ENCODE data around the gene UGT1A8. TPM values are rescaled to one million over a fixed set of nuclear protein-coding genes. Genes with fewer than 3 reads are reported as not detected.

Gene UGT1A8
- total and polyA plus RNA-seq, 2 donors (not counting 3 experiments of a cell fraction or from before 2014, with no cell fraction given) = not detected

DNA sequence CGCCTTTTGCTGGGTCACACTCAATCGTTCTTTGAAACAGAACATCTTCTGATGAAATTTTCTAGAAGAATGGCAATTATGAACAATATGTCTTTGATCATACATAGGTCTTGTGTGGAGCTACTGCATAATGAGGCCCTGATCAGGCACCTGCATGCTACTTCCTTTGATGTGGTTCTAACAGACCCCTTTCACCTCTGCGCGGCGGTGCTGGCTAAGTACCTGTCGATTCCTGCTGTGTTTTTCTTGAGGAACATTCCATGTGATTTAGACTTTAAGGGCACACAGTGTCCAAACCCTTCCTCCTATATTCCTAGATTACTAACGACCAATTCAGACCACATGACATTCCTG lies 95.8 kb downstream of the UGT1A8 start:
- Histone ChIP-seq H3K9ac (replicated peaks; ENCODE audit: extremely low read depth, insufficient read depth, low read length) (no peak overlapping the region), H2AFZ (ENCODE audit: low read depth, low read length) (no peak overlapping the region), H3K9me3 (replicated peaks; ENCODE audit: control insufficient read depth, insufficient read depth, low read length) (no peaks in the 10 kb centered on the region), H3K79me2 (ENCODE audit: control insufficient read depth, insufficient read depth, low read length) (no peaks in the 10 kb centered on the region), H3K27me3 (ENCODE audit: control insufficient read depth in 2 of 2, insufficient read depth in 2 of 2, low read length in 2 of 2) (peaks cover 0 to 6% of the 10 kb centered on the region in 2 experiments), H3K4me3 (replicated peaks in 1 of 3; ENCODE audit: insufficient read depth in 1 of 3, low read depth in 1 of 3, low read length in 3 of 3) (no peak overlapping the region), H3K9me1 (replicated peaks; ENCODE audit: control insufficient read depth, extremely low read depth, insufficient read depth, low read length) (no peaks in the 10 kb centered on the region), H3K4me2 (ENCODE audit: insufficient read depth, low read length) (no peak overlapping the region), H4K20me1 (replicated peaks; ENCODE audit: control insufficient read depth, extremely low read depth, insufficient read depth, low read length) (no peaks in the 10 kb centered on the region), H3K36me3 (ENCODE audit: control insufficient read depth in 2 of 2, extremely low read depth in 1 of 2, insufficient read depth in 2 of 2, low read length in 2 of 2) (no peaks in the 10 kb centered on the region), H3K4me1 (ENCODE audit: control insufficient read depth, extremely low read depth, insufficient read depth, low read length) (no peaks in the 10 kb centered on the region), H3K27ac (ENCODE audit: insufficient read depth, low read depth, low read length) (no peak overlapping the region)
- intact Hi-C loops (cut with micrococcal nuclease) (no loop called here), dilution Hi-C loops (cut with MboI; ENCODE audit: extremely low pct_ligation_motif_present, low sequenced_read_pairs) (no loop called here)
- POLR2A ChIA-PET = no interaction called here
- DNase-seq (ENCODE audit: low read depth, low spot score) (no peak), FAIRE-seq (no peak)
- TF ChIP-seq MAX (IDR thresholded peaks at IDR 0.05; ENCODE audit: insufficient read depth, insufficient read length) (no peak), POLR2A (IDR thresholded peaks at IDR 0.05; ENCODE audit: low read depth, low read length) (no peak), MYC (IDR thresholded peaks at IDR 0.05; ENCODE audit: low read depth, low read length) (no peak)
- BruUV-seq (replicated peaks) = no TSS peak
- CTCF ChIA-PET = interaction anchor here (2.8 to 4.4 kb wide), 2 partner anchors 226 to 266 kb away, joined by 10 to 74 read pairs; no protein-coding TSS in a partner anchor

DNA sequence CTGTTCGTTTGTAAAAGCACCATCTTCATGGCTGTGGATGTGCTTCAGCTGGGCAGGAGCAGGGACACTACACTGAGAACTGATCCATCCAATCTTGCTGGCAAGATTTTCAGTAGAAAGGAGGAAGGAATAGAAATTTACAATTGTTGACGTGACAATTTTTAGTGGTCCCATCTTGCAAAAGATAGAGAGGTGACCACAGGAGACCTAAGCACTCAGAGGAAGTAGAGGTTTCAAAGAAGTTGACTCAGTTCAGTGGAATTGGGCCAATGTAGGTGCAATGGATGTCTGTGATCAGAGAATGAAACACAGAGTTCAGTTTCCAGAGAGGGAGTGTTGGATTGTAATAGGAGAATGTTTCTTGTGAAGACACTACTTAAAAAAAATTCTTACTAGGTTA lies 96.7 kb downstream of the UGT1A8 start:
- FAIRE-seq (no peak), DNase-seq (ENCODE audit: low read depth, low spot score) (no peak)
- dilution Hi-C loops (cut with MboI; ENCODE audit: extremely low pct_ligation_motif_present, low sequenced_read_pairs) (no loop called here), intact Hi-C loops (cut with micrococcal nuclease) (no loop called here)
- TF ChIP-seq MYC (IDR thresholded peaks at IDR 0.05; ENCODE audit: low read depth, low read length) (no peak), EZH2 (IDR thresholded peaks at IDR 0.05; ENCODE audit: borderline replicate concordance, low read depth, low read length, severe bottlenecking) (no peak), JUN (IDR thresholded peaks at IDR 0.05; ENCODE audit: borderline replicate concordance, insufficient read depth, insufficient read length, low read depth) (no peak), POLR2AphosphoS5 (IDR thresholded peaks at IDR 0.05; ENCODE audit: insufficient read depth, low read depth, low read length) (no peak), POLR2A (IDR thresholded peaks at IDR 0.05; ENCODE audit: low read depth, low read length) (no peak), MAX (IDR thresholded peaks at IDR 0.05; ENCODE audit: insufficient read depth, insufficient read length) (no peak), GATA2 (IDR thresholded peaks at IDR 0.05; ENCODE audit: insufficient read depth, insufficient read length, low read depth, low read length) (no peak), FOS (IDR thresholded peaks at IDR 0.05; ENCODE audit: borderline replicate concordance, insufficient read depth, low read length) (no peak), CTCF (IDR thresholded peaks at IDR 0.05; ENCODE audit: extremely low read depth in 1 of 2, insufficient read depth in 1 of 2, low read depth in 1 of 2, low read length in 2 of 2) (no peak)
- no peak overlapping the region for H3K4me2 ChIP-seq (ENCODE audit: insufficient read depth, low read length)
- H3K4me1 ChIP-seq (ENCODE audit: control insufficient read depth, extremely low read depth, insufficient read depth, low read length) = no peaks in the 10 kb centered on the region
- H3K36me3 ChIP-seq (ENCODE audit: control insufficient read depth in 2 of 2, extremely low read depth in 1 of 2, insufficient read depth in 2 of 2, low read length in 2 of 2) = no peaks in the 10 kb centered on the region
- CTCF ChIA-PET = no interaction called here
- no peaks in the 10 kb centered on the region for H3K9me1 ChIP-seq (replicated peaks; ENCODE audit: control insufficient read depth, extremely low read depth, insufficient read depth, low read length)
- no peak overlapping the region for H3K9ac ChIP-seq (replicated peaks; ENCODE audit: extremely low read depth, insufficient read depth, low read length)
- POLR2A ChIA-PET = no interaction called here
- H3K27ac ChIP-seq (ENCODE audit: insufficient read depth, low read depth, low read length) = no peak overlapping the region
- H3K4me3 ChIP-seq (replicated peaks in 1 of 3; ENCODE audit: insufficient read depth in 1 of 3, low read depth in 1 of 3, low read length in 3 of 3) = no peak overlapping the region
- BruUV-seq (replicated peaks) = no TSS peak
- H4K20me1 ChIP-seq (replicated peaks; ENCODE audit: control insufficient read depth, extremely low read depth, insufficient read depth, low read length) = no peaks in the 10 kb centered on the region
- no peaks in the 10 kb centered on the region for H3K79me2 ChIP-seq (ENCODE audit: control insufficient read depth, insufficient read depth, low read length)
- H3K27me3 ChIP-seq (ENCODE audit: control insufficient read depth in 2 of 2, insufficient read depth in 2 of 2, low read length in 2 of 2) = peaks cover 0 to 8% of the 10 kb centered on the region in 2 experiments
- no peak overlapping the region for H2AFZ ChIP-seq (ENCODE audit: low read depth, low read length)
- H3K9me3 ChIP-seq (replicated peaks; ENCODE audit: control insufficient read depth, insufficient read depth, low read length) = no peaks in the 10 kb centered on the region

Measured in endothelial cell of umbilical vein (primary cell).